Islet precursor cell (in vitro differentiated cells): ENCODE results near the gene TTLL7.

Source experiments
- DNase-seq: peaks from one replicate; pipeline ENCODE4 v3.0.0-alpha.2; 2018

Gene TTLL7, protein sequence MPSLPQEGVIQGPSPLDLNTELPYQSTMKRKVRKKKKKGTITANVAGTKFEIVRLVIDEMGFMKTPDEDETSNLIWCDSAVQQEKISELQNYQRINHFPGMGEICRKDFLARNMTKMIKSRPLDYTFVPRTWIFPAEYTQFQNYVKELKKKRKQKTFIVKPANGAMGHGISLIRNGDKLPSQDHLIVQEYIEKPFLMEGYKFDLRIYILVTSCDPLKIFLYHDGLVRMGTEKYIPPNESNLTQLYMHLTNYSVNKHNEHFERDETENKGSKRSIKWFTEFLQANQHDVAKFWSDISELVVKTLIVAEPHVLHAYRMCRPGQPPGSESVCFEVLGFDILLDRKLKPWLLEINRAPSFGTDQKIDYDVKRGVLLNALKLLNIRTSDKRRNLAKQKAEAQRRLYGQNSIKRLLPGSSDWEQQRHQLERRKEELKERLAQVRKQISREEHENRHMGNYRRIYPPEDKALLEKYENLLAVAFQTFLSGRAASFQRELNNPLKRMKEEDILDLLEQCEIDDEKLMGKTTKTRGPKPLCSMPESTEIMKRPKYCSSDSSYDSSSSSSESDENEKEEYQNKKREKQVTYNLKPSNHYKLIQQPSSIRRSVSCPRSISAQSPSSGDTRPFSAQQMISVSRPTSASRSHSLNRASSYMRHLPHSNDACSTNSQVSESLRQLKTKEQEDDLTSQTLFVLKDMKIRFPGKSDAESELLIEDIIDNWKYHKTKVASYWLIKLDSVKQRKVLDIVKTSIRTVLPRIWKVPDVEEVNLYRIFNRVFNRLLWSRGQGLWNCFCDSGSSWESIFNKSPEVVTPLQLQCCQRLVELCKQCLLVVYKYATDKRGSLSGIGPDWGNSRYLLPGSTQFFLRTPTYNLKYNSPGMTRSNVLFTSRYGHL

GRCh38 chr1:83998498-83999315 lies at the start of gene TTLL7:
TTLL7 (minus strand) TSS chr1:83999132; CDS start chr1:83952211, 46,921 bp downstream.
- peak; percentile 86 for DNase-seq

DNA sequence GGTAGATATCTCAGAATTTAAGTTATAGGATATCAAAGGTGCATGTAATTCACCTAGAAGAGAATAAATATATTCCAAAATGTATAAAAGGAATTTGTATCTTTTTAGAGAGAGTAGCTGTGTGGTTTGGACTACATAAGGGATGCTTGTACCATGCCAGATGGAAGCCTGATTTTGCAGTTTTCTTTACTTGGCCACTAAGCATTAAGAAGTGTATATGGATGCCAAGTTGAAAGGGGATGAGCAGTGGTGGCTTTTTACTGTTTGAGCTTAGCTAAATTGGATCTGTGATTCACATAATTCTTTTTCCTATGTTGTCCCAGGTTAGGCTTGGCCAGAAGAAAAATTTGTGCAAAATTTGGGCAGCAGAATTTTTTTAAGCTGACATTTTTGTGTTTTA lies 43.5 kb upstream of the TTLL7 start:
- no peak for DNase-seq

DNA sequence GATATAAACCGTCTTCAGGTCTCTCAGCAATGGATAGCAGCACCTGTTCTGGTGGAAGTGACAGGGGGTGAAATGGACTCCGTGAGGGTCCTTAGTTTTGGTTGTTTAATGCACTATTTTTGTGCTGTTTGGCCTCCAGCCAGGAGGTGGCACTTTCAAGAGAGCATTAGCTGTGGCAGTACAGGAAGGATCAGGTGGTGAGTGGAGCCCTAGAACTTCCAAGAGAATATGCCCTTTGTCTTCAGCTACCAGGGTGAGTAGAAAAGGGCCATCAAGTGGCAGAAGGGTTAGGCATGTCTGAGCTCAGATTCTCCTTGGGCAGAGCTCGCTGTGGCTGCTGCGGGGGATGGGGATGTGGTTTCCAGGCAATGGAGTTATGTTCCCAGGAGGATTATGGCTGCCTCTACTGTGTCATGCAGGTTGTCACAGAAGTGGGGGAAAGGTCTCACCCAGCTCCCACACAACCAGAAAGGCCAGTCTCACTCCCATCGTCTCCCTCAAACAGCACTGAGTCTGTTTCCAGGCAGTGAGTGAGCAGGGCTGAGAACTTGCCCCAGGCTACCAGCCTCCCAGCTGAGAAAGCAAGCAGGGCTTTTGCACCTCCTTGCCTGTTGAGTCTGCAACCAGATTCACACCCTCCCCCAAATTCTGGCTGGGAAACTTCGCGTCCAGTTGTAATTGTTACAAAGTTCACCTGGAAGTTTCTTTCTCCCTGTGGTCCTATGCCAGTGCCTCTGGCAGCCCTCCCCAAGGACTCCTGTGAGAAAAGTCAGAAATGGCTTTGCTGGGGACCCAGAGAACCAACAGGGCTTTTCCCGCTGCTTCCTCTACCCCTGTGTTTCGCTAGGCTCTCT lies 39.1 kb upstream of the TTLL7 start:
- DNase-seq: peak; percentile 76

- no peak for DNase-seq
These were observed 32.9 kb upstream of the TTLL7 start for GRCh38 chr1:84031802-84032327.

DNA sequence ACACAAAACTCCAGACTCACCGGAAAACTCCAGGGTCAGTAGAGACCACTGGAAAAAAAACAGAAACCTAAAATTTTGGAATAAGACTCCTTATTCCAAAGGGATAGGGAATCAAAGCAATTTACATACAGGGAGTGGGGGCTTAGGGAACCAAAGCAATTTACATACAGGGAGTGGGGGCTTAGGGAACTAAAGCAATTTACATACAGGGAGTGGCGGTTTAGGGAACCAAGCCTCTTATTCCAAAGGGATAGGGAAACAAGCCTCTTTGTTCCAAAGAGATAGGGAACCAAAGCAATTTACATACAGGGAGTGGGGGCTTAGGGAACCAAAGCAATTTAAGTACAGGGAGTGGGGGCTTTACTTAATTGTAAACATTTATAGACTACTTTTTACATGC lies 28.4 kb upstream of the TTLL7 start:
- no peak for DNase-seq

- no peak for DNase-seq
These were observed 27.0 kb upstream of the TTLL7 start for GRCh38 chr1:84025966-84026365.

DNA sequence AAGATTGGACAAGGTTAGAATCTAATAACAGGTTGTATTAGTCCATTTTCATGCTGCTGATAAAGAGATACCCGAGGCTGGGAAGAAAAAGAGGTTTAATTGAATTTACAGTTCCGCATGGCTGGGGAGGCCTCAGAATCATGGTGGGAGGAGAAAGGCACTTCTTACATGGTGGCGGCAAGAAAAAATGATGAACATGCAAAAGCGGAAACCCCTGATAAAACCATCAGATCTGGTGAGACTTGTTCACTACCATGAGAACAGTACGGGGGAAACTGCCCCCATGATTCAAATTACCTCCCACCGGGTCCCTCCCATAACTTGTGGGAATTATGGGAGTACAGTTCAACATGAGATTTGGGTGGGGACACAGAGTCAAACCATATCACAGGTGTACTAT lies 22.9 kb upstream of the TTLL7 start:
- no peak for DNase-seq

DNA sequence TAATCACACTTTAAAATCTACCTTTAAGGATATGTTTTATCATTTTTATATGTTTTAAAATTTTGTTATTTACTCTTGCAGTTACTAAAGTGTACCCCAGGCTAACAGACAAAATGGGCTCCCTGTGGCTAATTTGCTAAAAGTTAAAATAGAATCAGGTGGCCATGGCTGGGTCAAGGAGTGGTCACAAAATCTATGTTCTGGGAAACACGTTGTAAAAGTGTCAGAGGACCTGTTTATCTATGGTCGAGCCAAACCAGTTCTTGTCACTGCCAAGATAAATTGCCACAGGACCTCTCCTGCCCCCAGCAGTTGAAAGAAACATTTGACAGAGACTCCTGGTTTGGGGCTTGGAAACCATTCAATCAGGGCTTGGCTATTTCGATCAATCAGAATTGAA lies 21.2 kb upstream of the TTLL7 start:
- peak; percentile 69 for DNase-seq

DNA sequence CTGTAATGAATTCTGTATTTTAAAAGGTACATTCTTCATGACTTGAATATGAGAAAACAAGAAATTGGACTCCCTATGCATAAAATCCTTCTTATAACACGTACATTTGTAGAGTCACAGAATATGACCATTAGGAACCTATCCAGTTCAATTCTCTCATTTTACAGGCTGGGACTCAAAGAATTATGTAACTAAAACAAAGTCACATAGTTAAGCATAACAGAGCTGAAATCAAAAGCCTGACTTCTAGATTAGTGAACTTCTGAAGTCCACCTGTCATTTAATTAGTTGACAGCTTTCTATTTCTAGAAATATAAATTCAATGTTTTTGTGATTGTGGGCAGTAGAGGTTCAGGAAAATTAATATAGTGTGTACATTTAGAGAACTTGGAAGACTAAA lies 20.3 kb upstream of the TTLL7 start:
- DNase-seq: no peak

DNA sequence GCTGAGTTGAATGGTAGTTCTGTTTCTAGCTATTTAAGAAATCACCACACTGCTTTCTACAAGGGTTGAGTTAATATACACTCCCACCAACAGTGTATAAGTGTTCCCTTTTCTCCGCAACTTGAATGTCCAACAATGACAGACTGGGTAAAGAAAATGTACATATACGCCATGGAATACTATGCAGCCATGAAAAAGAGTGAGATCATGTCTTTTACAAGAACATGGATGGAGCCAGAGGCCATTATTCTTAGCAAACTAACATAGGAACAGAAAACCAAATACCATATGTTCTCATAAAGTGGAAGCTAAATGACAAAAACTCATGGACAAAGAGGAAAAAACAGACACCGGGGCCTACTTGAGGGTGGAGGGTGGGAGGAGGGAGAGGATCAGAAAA lies 14.8 kb upstream of the TTLL7 start:
- no peak for DNase-seq

- DNase-seq: no peak
These were observed 13.1 kb upstream of the TTLL7 start for GRCh38 chr1:84012018-84012417.

DNA sequence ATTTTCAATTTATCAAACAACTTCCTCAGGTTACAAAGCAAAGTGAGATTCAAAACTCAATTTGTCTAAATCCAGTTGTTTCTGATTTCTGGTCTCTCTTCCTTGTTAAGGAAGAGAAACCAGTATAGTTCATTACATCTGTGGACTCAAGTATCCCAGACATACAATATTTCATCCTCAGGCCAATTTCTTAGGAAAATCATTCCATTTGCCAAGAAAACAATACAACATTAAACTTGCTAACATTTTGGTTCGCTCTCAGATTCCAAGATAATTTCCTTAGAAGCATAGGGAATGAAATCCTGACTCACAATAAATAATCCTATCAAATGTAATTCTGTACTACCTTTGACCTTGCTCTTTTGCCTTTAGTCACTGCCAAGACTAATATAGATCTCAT lies 11.2 kb upstream of the TTLL7 start:
- DNase-seq: no peak

GRCh38 chr1:84008631-84009030 lies 9.7 kb upstream of the TTLL7 start:
- no peak for DNase-seq

DNA sequence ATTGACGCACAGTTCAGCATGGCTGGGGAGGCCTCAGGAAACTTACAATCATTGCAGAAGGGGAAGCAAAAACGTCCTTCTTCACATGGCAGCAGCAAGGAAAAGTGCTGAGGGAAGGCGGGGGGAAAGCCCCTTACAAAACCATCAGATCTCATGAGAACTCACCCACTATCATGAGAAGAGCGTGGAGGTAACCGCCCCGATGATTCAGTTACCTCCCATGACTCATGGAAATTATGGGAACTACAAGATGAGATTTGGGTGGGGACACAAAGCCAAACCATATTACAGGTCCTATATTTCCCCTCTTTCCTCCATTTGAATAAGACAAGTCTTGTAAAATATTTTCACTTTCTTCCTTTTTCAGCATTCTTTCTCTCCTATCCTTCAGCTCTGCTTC lies 7.7 kb upstream of the TTLL7 start:
- DNase-seq: no peak

- no peak for DNase-seq
These were observed 2.6 kb upstream of the TTLL7 start for GRCh38 chr1:84001501-84001900.

- DNase-seq: no peak
These were observed 2.1 kb upstream of the TTLL7 start for GRCh38 chr1:84000954-84001495.

GRCh38 chr1:84000196-84000885 lies 1.4 kb upstream of the TTLL7 start:
- no peak for DNase-seq

DNA sequence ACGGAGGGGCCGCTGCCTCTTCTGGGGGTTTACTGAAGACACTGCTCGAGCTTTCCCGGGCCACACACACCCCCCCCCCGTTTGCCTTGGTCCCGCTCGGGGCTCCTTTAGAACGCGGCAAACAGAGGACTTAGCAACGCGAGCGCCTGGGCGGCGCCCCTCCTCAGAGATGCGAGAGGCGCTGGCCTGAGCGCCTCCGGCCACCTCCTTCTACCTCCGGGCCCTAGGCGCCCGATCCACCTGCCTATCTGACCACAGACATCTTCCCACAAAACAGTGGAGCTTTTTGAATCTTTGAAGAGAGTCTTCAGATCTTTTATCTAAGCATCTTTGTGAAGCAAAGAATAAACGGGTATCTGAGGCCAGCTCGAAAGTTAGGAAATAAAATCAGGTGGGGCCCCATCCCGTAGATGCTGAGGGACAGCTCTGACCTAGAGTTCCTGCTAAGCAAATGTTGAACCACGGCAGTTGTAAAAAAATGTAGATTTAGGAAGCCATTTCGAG lies 436 bp upstream of the TTLL7 start:
- peak; percentile 87 for DNase-seq

- no peak for DNase-seq
These were observed 781 bp downstream of the TTLL7 start for GRCh38 chr1:83998205-83998497.

DNA sequence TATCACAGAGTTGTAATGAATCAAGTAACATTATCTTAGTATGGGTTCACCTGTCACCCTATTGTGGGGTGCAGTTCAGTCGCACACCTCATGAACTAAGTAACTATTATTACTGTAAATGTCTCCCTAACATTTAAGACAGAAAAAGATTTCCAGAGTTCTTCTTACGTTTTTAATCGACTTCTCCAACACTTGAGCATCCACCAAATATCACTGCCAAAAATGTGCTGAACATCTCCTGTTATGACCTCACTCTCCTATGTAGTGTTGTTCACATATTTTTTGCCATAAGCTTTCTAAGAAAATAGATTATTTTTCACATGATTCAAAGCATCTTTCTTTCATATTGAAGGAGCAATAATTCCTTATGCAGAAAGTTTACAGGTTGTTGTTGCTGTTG lies 1.3 kb downstream of the TTLL7 start:
- no peak for DNase-seq

- DNase-seq: no peak
These were observed 2.3 kb downstream of the TTLL7 start for GRCh38 chr1:83996621-83997020.
